Neural cell (in vitro differentiated cells): ENCODE measurements around the gene FOCAD. TPM values are rescaled to one million over a fixed set of nuclear protein-coding genes. Genes with fewer than 3 reads are reported as not detected.

Experiments
- H2AFZ ChIP-seq: fragments of 200-600, 300-800 bp; sonication (generic), shearing (Covaris generic); 2 replicates; pipeline ENCODE4 v1.6.0; 2014; ENCODE audit warnings: low read depth, mild to moderate bottlenecking, antibody characterized with exemption, low read length, moderate library complexity
- H3F3A ChIP-seq: fragments of 200-600 bp; shearing (Covaris generic); 2 replicates; pipeline ENCODE4 v1.6.1; 2016; ENCODE audit warnings: mild to moderate bottlenecking, moderate library complexity, mixed read lengths, antibody characterized with exemption, low read length; ENCODE audit not compliant: insufficient read depth, poor library complexity, severe bottlenecking
- H3K27ac ChIP-seq: fragments of 200-600, 300-800 bp; sonication (generic), shearing (Covaris generic); 2 replicates; pipeline ENCODE4 v1.5.1; 2014; ENCODE audit warnings: mild to moderate bottlenecking, low read length, moderate library complexity
- H3K27me3 ChIP-seq: fragments of 300-800, 200-600 bp; sonication (generic), shearing (Covaris generic); 2 replicates; pipeline ENCODE4 v1.6.0; 2014; ENCODE audit warnings: mild to moderate bottlenecking, low read depth, low read length, moderate library complexity; ENCODE audit not compliant: insufficient read depth
- H3K36me3 ChIP-seq: fragments of 300-800, 200-600 bp; sonication (generic), shearing (Covaris generic); 2 replicates; pipeline ENCODE4 v1.5.1; 2014; ENCODE audit warnings: mild to moderate bottlenecking, antibody characterized with exemption, low read length, moderate library complexity; ENCODE audit not compliant: insufficient read depth
- H3K4me2 ChIP-seq: fragments of 300-800, 200-600 bp; sonication (generic), shearing (Covaris generic); 2 replicates; pipeline ENCODE4 v1.6.0; 2014; ENCODE audit warnings: mild to moderate bottlenecking, low read length
- H3K4me3 ChIP-seq: fragments of 300-800, 200-600 bp; sonication (generic), shearing (Covaris generic); 2 replicates; pipeline ENCODE4 v1.5.1; 2014; ENCODE audit warnings: mild to moderate bottlenecking, low read length, moderate library complexity
- H3K79me2 ChIP-seq: fragments of 200-600 bp; shearing (Covaris generic); replicated peaks from 2 replicates; pipeline ENCODE4 v1.6.0; 2014; ENCODE audit warnings: mild to moderate bottlenecking, low read length, moderate library complexity; ENCODE audit not compliant: insufficient read depth
- H3K9ac ChIP-seq: fragments of 300-800, 200-600 bp; sonication (generic), shearing (Covaris generic); 2 replicates; pipeline ENCODE4 v1.6.1; 2016; ENCODE audit warnings: mild to moderate bottlenecking, low read length, mixed read lengths
- H3K9me2 ChIP-seq: fragments of 200-600 bp; shearing (Covaris generic); 2 replicates; pipeline ENCODE4 v1.6.1; 2016; ENCODE audit warnings: mild to moderate bottlenecking, low read length, mixed read lengths; ENCODE audit not compliant: insufficient read depth
- H3K9me3 ChIP-seq: fragments of 200-600, 300-800 bp; sonication (generic), shearing (Covaris generic); 2 replicates; pipeline ENCODE4 v1.6.1; 2016; ENCODE audit warnings: mild to moderate bottlenecking, mixed run types, low read length, moderate library complexity, mixed read lengths
- H4K20me1 ChIP-seq: fragments of 200-600 bp; shearing (Covaris generic); 2 replicates; pipeline ENCODE4 v1.6.1; 2016; ENCODE audit warnings: mild to moderate bottlenecking, mixed run types; ENCODE audit not compliant: insufficient read depth
- CTCF ChIP-seq: fragments of 450-650 bp; IDR thresholded peaks from 2 replicates; pipeline ENCODE4 v1.5.1; 2014; ENCODE audit warnings: antibody characterized with exemption, mild to moderate bottlenecking, moderate library complexity; ENCODE audit not compliant: poor library complexity, severe bottlenecking
- EP300 ChIP-seq: fragments of 450-650 bp; conservative IDR thresholded peaks from 2 replicates; pipeline ENCODE4 v1.6.1; 2014; ENCODE audit warnings: antibody characterized with exemption, mild to moderate bottlenecking, moderate library complexity; ENCODE audit not compliant: poor library complexity, severe bottlenecking
- EZH2 ChIP-seq: fragments of 200-600, 300-800 bp; shearing (Covaris generic), sonication (generic); IDR thresholded peaks from 2 replicates; pipeline ENCODE4 v1.6.1; 2014; ENCODE audit warnings: antibody characterized with exemption, low read length, borderline replicate concordance, mild to moderate bottlenecking; ENCODE audit not compliant: insufficient read depth, poor library complexity, severe bottlenecking
- MXI1 ChIP-seq: fragments of 450-650 bp; conservative IDR thresholded peaks from 2 replicates; pipeline ENCODE4 v1.6.1; 2014; ENCODE audit warnings: antibody characterized with exemption, mild to moderate bottlenecking; ENCODE audit not compliant: poor library complexity, severe bottlenecking
- POLR2AphosphoS5 ChIP-seq: IDR thresholded peaks from 2 replicates; pipeline ENCODE4 v1.6.1; 2012
- RAD21 ChIP-seq: fragments of 450-650 bp; conservative IDR thresholded peaks from 2 replicates; pipeline ENCODE4 v1.6.1; 2014; ENCODE audit warnings: antibody characterized with exemption, mild to moderate bottlenecking, moderate library complexity
- REST ChIP-seq: IDR thresholded peaks from 2 replicates; pipeline ENCODE4 v1.6.1; 2012; ENCODE audit warnings: borderline replicate concordance
- SMC3 ChIP-seq: fragments of 450-650 bp; conservative IDR thresholded peaks from 2 replicates; pipeline ENCODE4 v1.6.1; 2014; ENCODE audit warnings: antibody characterized with exemption, mild to moderate bottlenecking, moderate library complexity; ENCODE audit not compliant: poor library complexity
- TAF1 ChIP-seq: IDR thresholded peaks from 2 replicates; pipeline ENCODE4 v1.6.1; 2012; ENCODE audit warnings: low read depth
- polyA plus RNA-seq: library from polyadenylated mRNA; depleted of rRNA; stranded (reverse); fragments of >200 nt; gene quantifications from 2 replicates; pipeline ENCODE4 v1.2.3, GENCODE V29; 2014

FOCAD gene
- polyA plus RNA-seq, 1 donor from 2014 or later, result 23.5 TPM

DNA sequence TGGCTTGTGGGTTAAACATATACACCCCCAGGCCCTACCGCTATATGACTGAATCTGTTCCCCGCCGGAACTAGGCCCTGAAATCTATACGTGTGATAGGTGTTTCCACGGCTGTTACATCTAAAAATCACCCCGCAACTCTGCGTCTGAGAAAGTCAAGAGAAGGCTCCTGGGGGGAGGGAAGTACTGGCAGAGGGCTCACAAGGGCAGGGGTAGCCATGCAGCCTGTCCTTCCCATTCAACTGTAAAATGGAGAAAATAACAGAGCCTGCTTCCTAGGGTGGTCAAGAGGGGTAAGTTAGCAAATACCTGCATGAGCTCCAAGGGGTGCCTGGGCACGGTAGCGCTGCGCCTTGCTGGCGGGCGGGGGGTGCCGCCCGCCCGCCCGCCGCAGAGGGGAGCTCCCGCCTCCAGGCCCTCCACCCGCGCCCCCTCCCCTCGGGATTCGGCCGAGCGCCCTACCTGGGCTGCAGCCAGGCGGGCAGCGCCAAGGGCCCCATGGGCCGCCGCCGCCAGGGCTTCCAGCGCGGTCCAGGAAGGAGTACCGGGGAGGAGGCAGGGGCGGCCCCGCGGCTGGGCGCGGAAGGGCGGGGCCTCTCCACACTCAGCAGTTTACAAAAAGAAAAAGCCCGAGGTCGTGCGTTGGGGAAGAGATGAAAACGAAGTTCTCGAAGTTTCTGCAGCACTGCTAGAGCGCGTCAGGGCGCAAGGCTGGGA lies 347.2 kb downstream of the FOCAD start, which contains the start of gene HACD4:
HACD4 (minus strand) TSS at position 550 of the 717 bp plus-strand sequence; CDS start at position 500, 50 bp downstream.
- no peaks in the 10 kb centered on the region for H3K9me2 ChIP-seq
- H3K4me2 ChIP-seq, result no peak within 1 kb of the TSS
- no peak within 1 kb of the TSS for H3K27ac ChIP-seq
- no peak within 1 kb of the TSS for H3K9ac ChIP-seq
- H3K79me2 ChIP-seq, result no peaks in the 10 kb centered on the region
- H2AFZ ChIP-seq, result no peak within 1 kb of the TSS
- H3K27me3 ChIP-seq, result no peaks in the 10 kb centered on the region
- TF ChIP-seq CTCF, result no peak
- no peak for TF ChIP-seq EZH2
- TF ChIP-seq EP300, result no peak
- no peak for TF ChIP-seq RAD21
- no peak for TF ChIP-seq MXI1
- TF ChIP-seq SMC3, result no peak
- no peak for TF ChIP-seq TAF1
- no peak for TF ChIP-seq REST
- no peak for TF ChIP-seq POLR2AphosphoS5
- H3K4me3 ChIP-seq, result no peak within 1 kb of the TSS
- H3K9me3 ChIP-seq, result no peaks in the 10 kb centered on the region
- no peaks in the 10 kb centered on the region for H3K36me3 ChIP-seq
- no peaks in the 10 kb centered on the region for H4K20me1 ChIP-seq
- H3F3A ChIP-seq, result no peaks in the 10 kb centered on the region

DNA sequence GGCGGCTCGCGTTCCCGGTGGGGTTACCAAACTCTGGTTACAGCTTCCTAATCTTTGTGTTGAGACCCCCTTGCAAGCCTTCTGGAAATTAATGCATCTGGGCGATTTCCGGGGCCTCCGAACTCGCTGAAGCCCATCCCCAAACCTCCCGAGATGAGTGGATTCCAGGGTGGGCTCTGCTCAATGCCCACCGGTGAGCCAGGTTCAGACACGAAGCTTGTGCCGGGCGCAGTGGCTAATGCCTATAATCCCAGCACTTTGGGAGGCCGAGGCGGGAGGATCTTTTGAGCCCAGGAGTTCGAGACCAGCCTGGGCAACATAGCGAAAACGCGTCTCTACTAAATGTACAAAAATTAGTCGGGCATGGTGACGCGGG lies 347.7 kb downstream of the FOCAD start:
- Histone ChIP-seq H3K9ac (no peak overlapping the region), H3K9me3 (no peaks in the 10 kb centered on the region), H3K27ac (no peak overlapping the region), H3K4me2 (no peak overlapping the region), H2AFZ (no peak overlapping the region), H3K27me3 (no peaks in the 10 kb centered on the region), H3F3A (no peaks in the 10 kb centered on the region), H3K79me2 (no peaks in the 10 kb centered on the region), H3K4me3 (no peak overlapping the region), H3K9me2 (no peaks in the 10 kb centered on the region), H3K36me3 (no peaks in the 10 kb centered on the region), H4K20me1 (no peaks in the 10 kb centered on the region)
- TF ChIP-seq RAD21 (no peak), MXI1 (no peak), REST (no peak), EZH2 (no peak), CTCF (no peak), SMC3 (no peak), POLR2AphosphoS5 (no peak), TAF1 (no peak), EP300 (no peak)
